Smooth muscle cell (in vitro differentiated cells): ENCODE data around the gene PCNA. TPM values are rescaled to one million over a fixed set of nuclear protein-coding genes. Genes with fewer than 3 reads are reported as not detected.
A peak's percentile ranks its signal among the peaks of the same experiment; 100 is the strongest.

Source experiments
- DNase-seq: peaks from one replicate; lab custom pipeline; 2025; ENCODE audit not compliant: unreplicated experiment; lab: John Stamatoyannopoulos, UW
- H2AFZ ChIP-seq: fragments of 200-600 bp; sonication (generic); 2 replicates; pipeline ENCODE4 v1.6.0; 2016; ENCODE audit warnings: antibody characterized with exemption, low read depth, mild to moderate bottlenecking
- H3F3A ChIP-seq: fragments of 200-600 bp; sonication (generic); 2 replicates; pipeline ENCODE4 v1.6.0; 2017; ENCODE audit warnings: antibody characterized with exemption, low read depth
- H3K27ac ChIP-seq: fragments of 200-600 bp; sonication (generic); 2 replicates; pipeline ENCODE4 v1.5.1; 2016; ENCODE audit warnings: low read depth, mild to moderate bottlenecking
- H3K27me3 ChIP-seq: fragments of 200-600 bp; sonication (generic); 2 replicates; pipeline ENCODE4 v1.6.1; 2016; ENCODE audit warnings: low read depth, mild to moderate bottlenecking
- H3K36me3 ChIP-seq: fragments of 200-600 bp; sonication (generic); 2 replicates; pipeline ENCODE4 v1.5.1; 2016; ENCODE audit warnings: low read depth
- H3K4me1 ChIP-seq: fragments of 200-600 bp; sonication (generic); 2 replicates; pipeline ENCODE4 v1.5.1; 2016; ENCODE audit warnings: low read depth
- H3K4me2 ChIP-seq: fragments of 200-600 bp; sonication (generic); 2 replicates; pipeline ENCODE4 v1.6.0; 2016; ENCODE audit warnings: mild to moderate bottlenecking
- H3K4me3 ChIP-seq: fragments of 200-600 bp; sonication (generic); 2 replicates; pipeline ENCODE4 v1.5.1; 2016; ENCODE audit warnings: mild to moderate bottlenecking
- H3K79me2 ChIP-seq: fragments of 200-600 bp; sonication (generic); 2 replicates; pipeline ENCODE4 v1.6.0; 2016; ENCODE audit warnings: low read depth, mild to moderate bottlenecking
- H3K9ac ChIP-seq: fragments of 200-600 bp; sonication (generic); 2 replicates; pipeline ENCODE4 v1.6.0; 2016; ENCODE audit warnings: low read depth
- H3K9me3 ChIP-seq: fragments of 200-600 bp; sonication (generic); replicated peaks from 2 replicates; pipeline ENCODE4 v1.5.1; 2016; ENCODE audit warnings: low read depth
- H4K20me1 ChIP-seq: fragments of 200-600 bp; sonication (generic); 2 replicates; pipeline ENCODE4 v1.6.0; 2016; ENCODE audit warnings: low read depth
- CTCF ChIP-seq: fragments of 200-600 bp; sonication (generic); IDR thresholded peaks from 2 replicates; pipeline ENCODE4 v1.5.1; 2017; ENCODE audit warnings: borderline replicate concordance, mild to moderate bottlenecking, antibody characterized with exemption; ENCODE audit not compliant: insufficient read depth, poor library complexity, severe bottlenecking
- WGBS: methylation state at CpG from one replicate; pipeline ENCODE4 v1.1.7; 2016; ENCODE audit warnings: low lambda C conversion rate; 5-methylcytosine and 5-hydroxymethylcytosine counted together
- polyA plus RNA-seq: library from polyadenylated mRNA; unstranded; fragments of >200 nt; fragmentation: Nextera tagmentation; extraction: Ambion mirVana; gene quantifications from 2 replicates; pipeline ENCODE4 v1.2.1, GENCODE V29; 2016
- total RNA-seq: library from RNA; depleted of rRNA; stranded (reverse); fragments of >200 nt; gene quantifications from 2 replicates; pipeline ENCODE4 v1.2.3, GENCODE V29; 2014

PCNA gene
- total and polyA plus RNA-seq, 2 experiments from 2014 or later = 78.7 to 178 TPM

DNA sequence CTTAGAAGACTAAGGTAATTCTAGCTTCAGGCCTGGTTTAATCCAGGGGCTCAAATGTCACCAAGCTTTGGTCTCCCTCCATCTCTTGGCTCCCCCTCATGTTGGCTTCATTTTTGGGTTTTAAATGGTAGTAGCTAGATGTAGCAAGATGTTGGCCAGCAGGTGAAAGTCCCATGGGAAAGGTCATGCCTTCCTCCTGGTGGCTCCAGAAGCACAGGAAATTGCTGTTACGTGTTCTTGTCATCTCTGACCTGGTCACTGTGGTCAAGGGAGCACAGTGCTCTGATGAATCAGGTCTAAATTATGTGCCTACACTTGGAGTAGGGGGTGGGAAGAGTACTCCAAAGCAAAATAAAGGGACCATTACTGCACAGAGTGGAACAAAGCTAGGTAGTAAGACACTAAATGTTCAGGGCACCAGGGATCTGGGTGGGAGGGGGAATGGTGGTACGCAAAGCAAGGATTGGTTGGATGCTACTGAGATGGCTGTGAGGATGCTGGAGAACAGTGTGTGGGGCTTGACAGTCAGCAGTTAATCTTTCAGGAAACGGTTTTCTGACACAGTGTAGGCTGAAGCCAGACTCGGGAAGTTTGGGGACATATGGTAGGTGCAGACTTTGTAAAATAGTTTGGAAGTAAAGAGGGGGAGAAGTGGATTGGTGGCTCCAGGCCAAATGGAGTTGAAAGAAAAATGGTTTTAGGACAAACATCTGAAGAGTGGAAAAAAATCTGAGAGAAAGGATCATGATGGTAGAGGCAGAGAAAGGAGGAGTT, 37.1 kb upstream of the PCNA start:
- Histone ChIP-seq H2AFZ (no peak overlapping the region), H3K9ac (no peak overlapping the region), H3K4me2 (peak overlapping the region; percentile 31), H3K4me3 (no peak overlapping the region), H3K9me3 (no peaks in the 10 kb centered on the region), H3K36me3 (no peaks in the 10 kb centered on the region), H4K20me1 (peaks cover 86% of the 10 kb centered on the region), H3K27ac (no peak overlapping the region), H3F3A (no peaks in the 10 kb centered on the region), H3K79me2 (peaks cover 57% of the 10 kb centered on the region), H3K27me3 (no peaks in the 10 kb centered on the region), H3K4me1 (peaks cover 13% of the 10 kb centered on the region)
- no peak for DNase-seq
- WGBS = 50% methylated on average over 4 of the region's 4 CpGs
- TF ChIP-seq CTCF = no peak

GRCh38 chr20:5155404-5155803, 35.6 kb upstream of the PCNA start:
- H3K27me3 ChIP-seq = no peaks in the 10 kb centered on the region

DNA sequence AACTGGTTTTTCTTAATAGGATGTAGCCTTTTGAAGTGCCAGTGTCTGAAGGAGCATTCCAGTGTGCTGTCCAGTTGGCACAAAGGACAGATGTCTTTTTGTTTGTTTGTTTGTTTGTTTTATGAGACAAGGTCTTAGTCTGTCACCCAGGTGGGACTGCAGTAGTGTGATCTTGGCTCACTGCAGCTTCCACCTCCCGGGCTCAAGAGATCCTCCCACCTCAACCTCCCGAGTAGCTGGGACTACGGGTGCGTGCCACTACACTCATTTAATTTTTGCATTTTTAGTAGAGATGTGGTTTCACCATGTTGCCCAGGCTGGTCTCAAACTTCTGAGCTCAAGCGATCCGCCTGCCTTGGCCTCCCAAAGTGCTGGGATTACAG, 34.8 kb upstream of the PCNA start:
- Histone ChIP-seq H3K79me2 (peaks cover 56% of the 10 kb centered on the region), H3K4me3 (no peak overlapping the region), H3K36me3 (no peaks in the 10 kb centered on the region), H3K9me3 (no peaks in the 10 kb centered on the region), H3K9ac (no peak overlapping the region), H3K4me2 (no peak overlapping the region), H4K20me1 (peaks cover 85% of the 10 kb centered on the region), H3F3A (no peaks in the 10 kb centered on the region), H3K27ac (peak overlapping the region; percentile 38), H3K4me1 (peaks cover 13% of the 10 kb centered on the region), H2AFZ (no peak overlapping the region), H3K27me3 (no peaks in the 10 kb centered on the region)
- TF ChIP-seq CTCF = no peak
- WGBS = 98% methylated on average over 6 of the region's 6 CpGs
- DNase-seq = no peak

More at GRCh38 chr20:5155404-5155803, 35.6 kb upstream of the PCNA start:
- no peaks in the 10 kb centered on the region for H3F3A ChIP-seq
- H3K4me2 ChIP-seq = peak overlapping the region; percentile 62
- H3K79me2 ChIP-seq = peaks cover 54% of the 10 kb centered on the region
- H3K9ac ChIP-seq = no peak overlapping the region
- H3K4me1 ChIP-seq = peaks cover 13% of the 10 kb centered on the region
- no peak for DNase-seq
- H2AFZ ChIP-seq = no peak overlapping the region
- peak overlapping the region; percentile 36 for H3K27ac ChIP-seq
- H3K4me3 ChIP-seq = no peak overlapping the region
- no peaks in the 10 kb centered on the region for H3K36me3 ChIP-seq
- no peak for TF ChIP-seq CTCF
- WGBS = 34% methylated on average over 2 of the region's 2 CpGs
- H3K9me3 ChIP-seq = no peaks in the 10 kb centered on the region
- H4K20me1 ChIP-seq = peaks cover 89% of the 10 kb centered on the region
